Thyroid gland (tissue), 4 donors: Measurements from ENCODE around the gene HPCAL1. TPM values are rescaled to one million over a fixed set of nuclear protein-coding genes. Genes with fewer than 3 reads are reported as not detected.

Experiments used
- DNase-seq, 2 donors: peaks; one replicate each; pipeline ENCODE4 v3.0.0-alpha.2; 2019
- H3K27ac ChIP-seq, 3 donors: fragments of 200-600 bp; sonication (generic); 1 replicate in 2 of 3; 2 replicates in 1 of 3; pipeline ENCODE4 v1.5.1; 2016 to 2019; ENCODE audit warnings: mild to moderate bottlenecking in 1 of 3, moderate library complexity in 1 of 3
- H3K27me3 ChIP-seq: fragments of 200-600 bp; sonication (generic); one replicate; pipeline ENCODE4 v1.5.1; 2019
- H3K36me3 ChIP-seq, 2 donors: fragments of 200-600 bp; sonication (generic); one replicate each; pipeline ENCODE4 v1.5.1; 2016 to 2019
- H3K4me1 ChIP-seq, 2 donors: fragments of 200-600 bp; sonication (generic); one replicate each; pipeline ENCODE4 v1.5.1; 2017 to 2019
- H3K4me3 ChIP-seq, 3 donors: fragments of 200-600 bp; sonication (generic); replicated peaks in 1 of 3; 1 replicate in 2 of 3; 2 replicates in 1 of 3; pipeline ENCODE4 v1.5.1; 2016; ENCODE audit warnings: mild to moderate bottlenecking in 1 of 3
- H3K9me3 ChIP-seq: fragments of 200-600 bp; sonication (generic); one replicate; pipeline ENCODE4 v1.5.1; 2017
- CTCF ChIP-seq, 6 experiments: fragments of 200-600 bp in 3 of 6; fragments of 450-650 bp in 3 of 6; sonication (generic) in 3 of 6; IDR thresholded peaks; one replicate each; pipeline ENCODE4 v1.5.1; 2016 to 2019; ENCODE audit warnings: antibody characterized with exemption in 6 of 6, mild to moderate bottlenecking in 2 of 6, inconsistent platforms in 1 of 6, moderate library complexity in 1 of 6
- POLR2A ChIP-seq, 2 donors: fragments of 450-650 bp; IDR thresholded peaks; one replicate each; pipeline ENCODE4 v1.6.1; 2017; ENCODE audit warnings: antibody characterized with exemption in 2 of 2, mild to moderate bottlenecking in 2 of 2, moderate library complexity in 1 of 2
- WGBS, 2 donors: methylation state at CpG; one replicate each; pipeline ENCODE4 v1.1.5; 2017; 5-methylcytosine and 5-hydroxymethylcytosine counted together
- intact Hi-C: fragments of 100-400 bp; cut with DNase I; formaldehyde crosslinking; loops from one replicate; pipeline ENCODE4 v1.15.1; 2023
- total RNA-seq, 4 donors: library from RNA; depleted of rRNA; stranded (reverse); fragments of >200 nt; gene quantifications; one replicate each; pipeline ENCODE4 v1.2.3, GENCODE V29; 2016

Gene HPCAL1
- total RNA-seq, 4 donors from 2014 or later: 39.9 to 84.2 (median 64.8) TPM

DNA sequence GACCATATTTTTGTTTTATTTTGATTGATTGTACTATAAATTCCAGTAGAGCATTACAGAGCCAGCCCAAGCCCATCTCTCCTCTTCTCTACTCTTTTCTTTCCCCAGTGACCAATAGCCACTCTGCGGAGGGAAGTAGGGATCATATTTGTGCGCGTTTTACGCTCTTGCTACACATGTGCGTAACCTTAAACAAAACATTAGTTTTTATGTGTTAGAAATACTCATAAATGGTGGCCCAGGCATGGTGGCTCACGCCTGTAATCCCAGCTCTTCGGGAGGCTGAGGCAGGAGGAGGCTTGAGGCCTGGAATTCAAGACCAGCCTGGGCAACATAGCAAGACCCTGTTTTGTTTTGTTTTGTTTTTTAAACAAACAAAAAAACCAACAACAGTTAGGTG, 31.3 kb downstream of the HPCAL1 start:
- Histone ChIP-seq H3K27me3 (no peaks in the 10 kb centered on the region), H3K27ac (no peak overlapping the region), H3K4me3 (no peak overlapping the region), H3K36me3 (no peaks in the 10 kb centered on the region), H3K4me1 (peaks cover 7 to 19% of the 10 kb centered on the region in 2 donors), H3K9me3 (no peaks in the 10 kb centered on the region)
- intact Hi-C loops: no loop called here
- WGBS, 2 donors: 84 to 97% methylated on average over 7 of the region's 7 CpGs
- DNase-seq: no peak
- TF ChIP-seq POLR2A (IDR thresholded peaks at IDR 0.05) (no peak), CTCF (IDR thresholded peaks at IDR 0.05) (no peak)

GRCh38 chr2:10335046-10335840, 32.5 kb downstream of the HPCAL1 start:
- H3K36me3 ChIP-seq: no peaks in the 10 kb centered on the region
- no peak overlapping the region for H3K4me3 ChIP-seq
- no peaks in the 10 kb centered on the region for H3K27me3 ChIP-seq
- no peaks in the 10 kb centered on the region for H3K9me3 ChIP-seq
- DNase-seq: no peak
- intact Hi-C loops: no loop called here
- TF ChIP-seq POLR2A (IDR thresholded peaks at IDR 0.05) (no peak), CTCF (IDR thresholded peaks at IDR 0.05) (no peak)
- H3K27ac ChIP-seq: no peak overlapping the region
- peaks cover 7 to 19% of the 10 kb centered on the region in 2 donors for H3K4me1 ChIP-seq
- WGBS, 2 donors: 94 to 97% methylated on average over 9 of the region's 9 CpGs

GRCh38 chr2:10336283-10336682, 33.6 kb downstream of the HPCAL1 start:
- TF ChIP-seq POLR2A (IDR thresholded peaks at IDR 0.05): no peak
- TF ChIP-seq CTCF (IDR thresholded peaks at IDR 0.05): no peak
- Histone ChIP-seq H3K4me3 (no peak overlapping the region), H3K27ac (no peak overlapping the region), H3K4me1 (peaks cover 7 to 16% of the 10 kb centered on the region in 2 donors), H3K27me3 (no peaks in the 10 kb centered on the region), H3K36me3 (no peaks in the 10 kb centered on the region), H3K9me3 (no peaks in the 10 kb centered on the region)
- intact Hi-C loops: no loop called here
- 91% methylated on average over 3 to 4 of the region's 4 CpGs for WGBS, 2 donors
- DNase-seq: no peak

- DNase-seq: no peak
- H3K4me3 ChIP-seq: no peak overlapping the region
- no peaks in the 10 kb centered on the region for H3K36me3 ChIP-seq
- intact Hi-C loops: no loop called here
- TF ChIP-seq CTCF (IDR thresholded peaks at IDR 0.05): no peak
- no peak for TF ChIP-seq POLR2A (IDR thresholded peaks at IDR 0.05)
- peaks cover 4 to 8% of the 10 kb centered on the region in 2 donors for H3K4me1 ChIP-seq
- H3K27ac ChIP-seq: no peak overlapping the region
- 88 to 92% methylated on average over 16 of the region's 16 CpGs for whole genome bisulfite sequencing, 2 donors
- no peaks in the 10 kb centered on the region for H3K9me3 ChIP-seq
- H3K27me3 ChIP-seq: no peaks in the 10 kb centered on the region
Observed at GRCh38 chr2:10337449-10338269, 35.0 kb downstream of the HPCAL1 start.
